Measurements from ENCODE around the gene OLFML2B. TPM values are rescaled to one million over a fixed set of nuclear protein-coding genes. Genes with fewer than 3 reads are reported as not detected.

Gene OLFML2B
- total and polyA plus RNA-seq, 2 experiments from 2014 or later = 1.2 to 2.9 TPM

DNA sequence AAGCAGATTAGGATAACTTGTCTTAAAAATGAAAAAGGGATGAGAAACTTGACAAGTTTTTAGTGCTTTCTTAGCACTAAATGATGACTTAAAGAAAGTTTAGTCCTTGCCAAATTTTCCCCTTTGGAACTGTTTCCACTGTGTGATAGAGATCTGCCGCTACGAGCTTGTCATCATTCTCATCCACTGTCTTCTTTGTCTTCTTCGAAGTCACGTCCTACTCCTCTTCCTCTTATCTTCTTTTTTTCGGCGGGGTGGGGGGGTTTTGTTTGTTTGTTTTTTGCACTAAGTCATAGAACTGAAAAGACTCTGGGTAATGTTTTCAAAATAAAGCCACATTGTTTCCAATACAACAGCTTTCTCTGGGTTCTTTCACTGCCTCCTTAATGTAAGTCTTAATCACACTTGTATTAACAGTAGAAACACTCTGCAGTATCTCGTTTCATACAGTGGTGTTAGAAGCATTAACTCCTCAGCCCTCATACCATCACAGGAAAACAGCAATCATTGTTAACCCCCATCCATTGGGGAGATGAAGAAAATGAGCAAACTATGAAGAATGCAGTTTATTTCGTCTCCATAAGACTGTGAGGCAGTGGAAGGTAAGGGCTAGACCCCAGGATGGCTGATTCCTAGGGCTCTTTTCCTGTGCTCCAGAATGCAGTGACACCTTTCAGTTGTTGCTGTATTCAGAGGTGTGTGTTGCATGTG lies 81.8 kb downstream of the OLFML2B start:
- WGBS (ENCODE audit: low lambda C conversion rate, missing lambda C conversion rate) = 56% methylated on average over 8 of the region's 8 CpGs

DNA sequence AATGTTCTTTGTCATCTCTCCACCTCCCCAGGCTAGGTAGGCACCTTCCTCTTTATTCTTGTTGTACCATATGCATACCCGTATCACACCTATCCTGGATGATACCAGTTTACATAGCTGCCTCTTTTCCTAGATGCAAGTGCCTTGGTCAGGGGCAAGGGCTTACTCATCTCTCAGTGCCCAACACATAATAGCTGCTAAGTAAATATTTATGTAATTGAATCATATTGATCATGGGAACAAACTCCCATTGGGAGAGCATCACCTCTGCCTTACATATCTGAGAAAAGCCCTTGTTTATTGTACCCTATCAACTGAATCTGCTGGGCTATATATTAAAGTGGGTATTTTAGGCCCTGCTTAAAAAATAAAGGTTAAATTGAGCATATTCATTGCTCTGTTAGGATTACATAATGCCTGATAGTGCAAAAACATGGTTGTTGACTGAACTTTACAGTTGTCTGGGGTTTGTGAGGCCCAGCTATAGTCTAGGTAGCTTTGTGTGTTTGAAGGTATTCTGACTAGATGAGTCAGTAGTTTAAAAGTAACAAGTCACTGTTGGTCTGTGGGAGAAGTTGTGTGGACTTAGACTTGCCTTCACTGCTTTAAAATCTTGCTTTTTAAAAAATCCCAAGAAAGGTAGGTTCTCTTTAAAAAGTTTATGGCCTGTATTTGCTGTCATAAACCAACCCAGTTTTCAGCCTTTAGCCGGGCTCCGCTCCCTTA lies 82.6 kb downstream of the OLFML2B start:
- Histone ChIP-seq H3K4me3 (no peak overlapping the region), H3K27me3 (no peaks in the 10 kb centered on the region), H3K79me2 (no peaks in the 10 kb centered on the region), H3K4me2 (no peak overlapping the region), H3K36me3 (replicated peaks; ENCODE audit: insufficient read depth, low read depth) (no peaks in the 10 kb centered on the region), H2AFZ (no peak overlapping the region), H4K20me1 (ENCODE audit: insufficient read depth, poor library complexity, severe bottlenecking) (no peaks in the 10 kb centered on the region), H3K9me2 (replicated peaks; ENCODE audit: insufficient read depth) (no peaks in the 10 kb centered on the region), H3K9me3 (ENCODE audit: low read depth) (no peaks in the 10 kb centered on the region), H3K27ac (no peak overlapping the region), H3K4me1 (ENCODE audit: insufficient read depth) (no peaks in the 10 kb centered on the region)
- TF ChIP-seq EZH2 (IDR thresholded peaks at IDR 0.05; ENCODE audit: borderline replicate concordance) (no peak), EZH2phosphoT487 (IDR thresholded peaks at IDR 0.05; ENCODE audit: low read depth, severe bottlenecking, unreplicated experiment) (no peak)
- TF ChIP-seq, protein P1, sequence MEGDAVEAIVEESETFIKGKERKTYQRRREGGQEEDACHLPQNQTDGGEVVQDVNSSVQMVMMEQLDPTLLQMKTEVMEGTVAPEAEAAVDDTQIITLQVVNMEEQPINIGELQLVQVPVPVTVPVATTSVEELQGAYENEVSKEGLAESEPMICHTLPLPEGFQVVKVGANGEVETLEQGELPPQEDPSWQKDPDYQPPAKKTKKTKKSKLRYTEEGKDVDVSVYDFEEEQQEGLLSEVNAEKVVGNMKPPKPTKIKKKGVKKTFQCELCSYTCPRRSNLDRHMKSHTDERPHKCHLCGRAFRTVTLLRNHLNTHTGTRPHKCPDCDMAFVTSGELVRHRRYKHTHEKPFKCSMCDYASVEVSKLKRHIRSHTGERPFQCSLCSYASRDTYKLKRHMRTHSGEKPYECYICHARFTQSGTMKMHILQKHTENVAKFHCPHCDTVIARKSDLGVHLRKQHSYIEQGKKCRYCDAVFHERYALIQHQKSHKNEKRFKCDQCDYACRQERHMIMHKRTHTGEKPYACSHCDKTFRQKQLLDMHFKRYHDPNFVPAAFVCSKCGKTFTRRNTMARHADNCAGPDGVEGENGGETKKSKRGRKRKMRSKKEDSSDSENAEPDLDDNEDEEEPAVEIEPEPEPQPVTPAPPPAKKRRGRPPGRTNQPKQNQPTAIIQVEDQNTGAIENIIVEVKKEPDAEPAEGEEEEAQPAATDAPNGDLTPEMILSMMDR (IDR thresholded peaks at IDR 0.05; ENCODE audit: poor library complexity) = no peak
- 74% methylated on average over 3 of the region's 3 CpGs for WGBS (ENCODE audit: low lambda C conversion rate, missing lambda C conversion rate)
- no peak for DNase-seq (ENCODE audit: low spot score)

More for the DNA sequence above, 81.8 kb downstream of the OLFML2B start:
- Histone ChIP-seq H3K9me2 (replicated peaks; ENCODE audit: insufficient read depth) (no peaks in the 10 kb centered on the region), H3K36me3 (replicated peaks; ENCODE audit: insufficient read depth, low read depth) (no peaks in the 10 kb centered on the region), H3K4me3 (no peak overlapping the region), H3K27ac (no peak overlapping the region), H2AFZ (no peak overlapping the region), H3K9me3 (ENCODE audit: low read depth) (no peaks in the 10 kb centered on the region), H3K27me3 (no peaks in the 10 kb centered on the region), H3K4me2 (no peak overlapping the region), H4K20me1 (ENCODE audit: insufficient read depth, poor library complexity, severe bottlenecking) (no peaks in the 10 kb centered on the region), H3K4me1 (ENCODE audit: insufficient read depth) (no peaks in the 10 kb centered on the region), H3K79me2 (no peaks in the 10 kb centered on the region)
- TF ChIP-seq EZH2phosphoT487 (IDR thresholded peaks at IDR 0.05; ENCODE audit: low read depth, severe bottlenecking, unreplicated experiment) = no peak
- TF ChIP-seq, protein P1 (IDR thresholded peaks at IDR 0.05; ENCODE audit: poor library complexity) = no peak
- no peak for TF ChIP-seq EZH2 (IDR thresholded peaks at IDR 0.05; ENCODE audit: borderline replicate concordance)
- no peak for DNase-seq (ENCODE audit: low spot score)

DNA sequence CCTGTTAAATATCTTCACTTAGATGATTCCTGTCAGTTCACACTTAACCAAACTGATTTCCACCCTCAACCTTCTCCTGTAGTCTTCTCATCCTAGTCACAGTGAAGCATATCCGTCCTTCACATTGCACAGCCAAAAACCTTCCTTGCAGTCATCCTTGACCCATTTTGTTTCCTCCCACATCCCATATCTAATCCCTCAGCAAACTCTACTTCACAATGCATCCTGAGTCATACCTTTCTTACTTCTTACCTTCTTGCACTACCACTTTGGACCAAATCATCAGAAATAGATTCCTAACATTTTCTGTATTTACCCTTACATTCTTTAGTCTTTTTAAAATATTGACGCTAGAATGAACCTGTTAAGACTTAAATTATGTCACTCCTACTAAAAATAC lies 86.9 kb downstream of the OLFML2B start:
- H4K20me1 ChIP-seq (ENCODE audit: insufficient read depth, poor library complexity, severe bottlenecking) = no peaks in the 10 kb centered on the region
- H3K9me2 ChIP-seq (replicated peaks; ENCODE audit: insufficient read depth) = no peaks in the 10 kb centered on the region
- no peak for DNase-seq (ENCODE audit: low spot score)
- H3K36me3 ChIP-seq (replicated peaks; ENCODE audit: insufficient read depth, low read depth) = no peaks in the 10 kb centered on the region
- no peak overlapping the region for H3K4me3 ChIP-seq
- H3K79me2 ChIP-seq = no peaks in the 10 kb centered on the region
- H3K9me3 ChIP-seq (ENCODE audit: low read depth) = no peaks in the 10 kb centered on the region
- TF ChIP-seq, protein P1 (IDR thresholded peaks at IDR 0.05; ENCODE audit: poor library complexity) = no peak
- TF ChIP-seq EZH2phosphoT487 (IDR thresholded peaks at IDR 0.05; ENCODE audit: low read depth, severe bottlenecking, unreplicated experiment) (no peak), EZH2 (IDR thresholded peaks at IDR 0.05; ENCODE audit: borderline replicate concordance) (no peak)
- 83% methylated on average over 2 of the region's 2 CpGs for WGBS (ENCODE audit: low lambda C conversion rate, missing lambda C conversion rate)
- H2AFZ ChIP-seq = no peak overlapping the region
- no peak overlapping the region for H3K27ac ChIP-seq
- H3K4me2 ChIP-seq = no peak overlapping the region
- H3K27me3 ChIP-seq = no peaks in the 10 kb centered on the region
- H3K4me1 ChIP-seq (ENCODE audit: insufficient read depth) = no peaks in the 10 kb centered on the region

Measured in hepatocyte (in vitro differentiated cells).